Keratinocyte (primary cell): ENCODE measurements around the gene BOC. TPM values are rescaled to one million over a fixed set of nuclear protein-coding genes. Genes with fewer than 3 reads are reported as not detected.

Source experiments
- DNase-seq: peaks from one replicate; pipeline ENCODE4 v3.0.0-alpha.2; 2011; ENCODE audit warnings: low read depth, missing footprints, low spot score
- FAIRE-seq: peaks from 2 replicates; lab custom pipeline; 2011; peaks lifted over from hg19 to GRCh38; lab: Jason Lieb, UNC
- H2AFZ ChIP-seq: 2 replicates; pipeline ENCODE4 v1.6.0; 2012; ENCODE audit warnings: low read length, control low read depth, inconsistent platforms; ENCODE audit not compliant: control insufficient read depth
- H3K27ac ChIP-seq: 2 replicates; pipeline ENCODE4 v1.5.1; 2011; ENCODE audit warnings: low read length; ENCODE audit not compliant: control insufficient read depth, insufficient read depth
- H3K27me3 ChIP-seq: 3 replicates; pipeline ENCODE4 v1.6.0; 2011; ENCODE audit warnings: low read length; ENCODE audit not compliant: control insufficient read depth, insufficient read depth; ENCODE audit errors: extremely low read depth
- H3K36me3 ChIP-seq, 2 experiments: 2 replicates in 1 of 2; 3 replicates in 1 of 2; pipeline ENCODE4 v1.5.1; 2011; ENCODE audit warnings: low read length in 2 of 2, mild to moderate bottlenecking in 1 of 2; ENCODE audit not compliant: control insufficient read depth in 2 of 2, insufficient read depth in 2 of 2; ENCODE audit errors: extremely low read depth in 1 of 2
- H3K4me1 ChIP-seq: 3 replicates; pipeline ENCODE4 v1.5.1; 2011; ENCODE audit warnings: low read length; ENCODE audit not compliant: control insufficient read depth, insufficient read depth; ENCODE audit errors: extremely low read depth
- H3K4me2 ChIP-seq: 3 replicates; pipeline ENCODE4 v1.6.0; 2011; ENCODE audit warnings: low read depth, low read length; ENCODE audit not compliant: control insufficient read depth, insufficient read depth; ENCODE audit errors: extremely low read depth
- H3K4me3 ChIP-seq, 3 experiments: fragments of 200-600 bp in 1 of 3; sonication (generic) in 1 of 3; 2 replicates in 2 of 3; 3 replicates in 1 of 3; pipeline ENCODE4 v1.5.1; 2011 to 2016; ENCODE audit warnings: low read length in 3 of 3, mild to moderate bottlenecking in 3 of 3, control low read depth in 2 of 3, inconsistent platforms in 1 of 3, low read depth in 1 of 3, mixed read lengths in 1 of 3, mixed run types in 1 of 3, moderate library complexity in 1 of 3; ENCODE audit not compliant: control insufficient read depth in 2 of 3, insufficient read depth in 2 of 3; ENCODE audit errors: extremely low read depth in 1 of 3
- H3K79me2 ChIP-seq: 2 replicates; pipeline ENCODE4 v1.6.0; 2012; ENCODE audit warnings: low read length; ENCODE audit not compliant: control insufficient read depth, insufficient read depth
- H3K9ac ChIP-seq: 3 replicates; pipeline ENCODE4 v1.6.0; 2011; ENCODE audit warnings: low read length; ENCODE audit not compliant: control insufficient read depth, insufficient read depth; ENCODE audit errors: extremely low read depth
- H3K9me1 ChIP-seq: 3 replicates; pipeline ENCODE4 v1.6.0; 2011; ENCODE audit warnings: low read length; ENCODE audit not compliant: control insufficient read depth, insufficient read depth; ENCODE audit errors: extremely low read depth
- H3K9me3 ChIP-seq: 2 replicates; pipeline ENCODE4 v1.5.1; 2012; ENCODE audit warnings: low read depth, low read length; ENCODE audit not compliant: control insufficient read depth
- H4K20me1 ChIP-seq: 3 replicates; pipeline ENCODE4 v1.6.0; 2011; ENCODE audit warnings: low read length; ENCODE audit not compliant: control insufficient read depth, insufficient read depth; ENCODE audit errors: extremely low read depth
- CTCF ChIP-seq, 3 experiments: IDR thresholded peaks in 1 of 3; conservative IDR thresholded peaks in 1 of 3; optimal IDR thresholded peaks in 1 of 3; 2 replicates in 2 of 3; 3 replicates in 1 of 3; pipeline versions ENCODE3 to v1.5.1; 2011; ENCODE audit warnings: low read length in 3 of 3, mild to moderate bottlenecking in 3 of 3, moderate library complexity in 2 of 3, control low read depth in 1 of 3, inconsistent platforms in 1 of 3; ENCODE audit not compliant: insufficient read depth in 2 of 3; ENCODE audit errors: extremely low read depth in 1 of 3
- EZH2 ChIP-seq: IDR thresholded peaks from one replicate; pipeline ENCODE4 v1.6.1; 2012; ENCODE audit warnings: inconsistent platforms, mild to moderate bottlenecking, low read length, moderate library complexity
- dilution Hi-C: fragments of 300-500 bp; cut with MboI; formaldehyde crosslinking; loops from one replicate; pipeline ENCODE4 v1.7.0; 2020; ENCODE audit warnings: low sequenced_read_pairs; ENCODE audit not compliant: extremely low pct_ligation_motif_present
- polyA plus RNA-seq, 5 experiments: library from polyadenylated mRNA; depleted of rRNA in 3 of 5; stranded (reverse) in 3 of 5; stranded (forward) in 1 of 5; unstranded in 1 of 5; fragments of >200 nt; gene quantifications; 1 replicate in 1 of 5; 2 replicates in 3 of 5; 3 replicates in 1 of 5; pipeline versions ENCODE4 v1.2.1 to v1.2.3, GENCODE V29; 2011 to 2012; ENCODE audit warnings: missing spikeins in 2 of 5, low read depth in 1 of 5, low replicate concordance in 1 of 5

BOC gene
- polyA plus RNA-seq, 1 donor (not counting 4 experiments of a cell fraction or from before 2014, with no cell fraction given): 11.2 TPM

- Histone ChIP-seq H3K4me2 (no peak overlapping the region), H3K4me3 (no peak overlapping the region), H3K4me1 (peaks cover 15% of the 10 kb centered on the region), H3K79me2 (no peaks in the 10 kb centered on the region), H3K27ac (no peak overlapping the region), H3K9me1 (no peaks in the 10 kb centered on the region), H2AFZ (no peak overlapping the region), H4K20me1 (no peaks in the 10 kb centered on the region), H3K9me3 (no peaks in the 10 kb centered on the region), H3K27me3 (no peaks in the 10 kb centered on the region), H3K9ac (no peak overlapping the region), H3K36me3 (no peaks in the 10 kb centered on the region)
- DNase-seq (no peak), FAIRE-seq (no peak)
- dilution Hi-C loops: no loop called here
- TF ChIP-seq CTCF (optimal IDR thresholded peaks at IDR 0.05 in 1 of 3, IDR thresholded peaks at IDR 0.05 in 1 of 3, conservative IDR thresholded peaks at IDR 0.05 in 1 of 3; ENCODE audit: extremely low read depth in 1 of 3, insufficient read depth in 2 of 3, low read length in 3 of 3): no peak
- TF ChIP-seq EZH2: no peak
These were observed 57.0 kb downstream of the BOC start for GRCh38 chr3:113268311-113268710.

- no peak overlapping the region for H3K4me3 ChIP-seq
- peaks cover 12% of the 10 kb centered on the region for H3K4me1 ChIP-seq
- no peak for TF ChIP-seq CTCF (optimal IDR thresholded peaks at IDR 0.05 in 1 of 3, IDR thresholded peaks at IDR 0.05 in 1 of 3, conservative IDR thresholded peaks at IDR 0.05 in 1 of 3; ENCODE audit: extremely low read depth in 1 of 3, insufficient read depth in 2 of 3, low read length in 3 of 3)
- TF ChIP-seq EZH2: no peak
- no peaks in the 10 kb centered on the region for H3K9me3 ChIP-seq
- H4K20me1 ChIP-seq: no peaks in the 10 kb centered on the region
- no peak overlapping the region for H3K27ac ChIP-seq
- H3K4me2 ChIP-seq: no peak overlapping the region
- H3K9me1 ChIP-seq: no peaks in the 10 kb centered on the region
- H3K36me3 ChIP-seq: peaks cover 0 to 1% of the 10 kb centered on the region in 2 experiments
- no peaks in the 10 kb centered on the region for H3K27me3 ChIP-seq
- H2AFZ ChIP-seq: no peak overlapping the region
- H3K9ac ChIP-seq: no peak overlapping the region
- dilution Hi-C loops: no loop called here
- DNase-seq (no peak), FAIRE-seq (no peak)
- no peaks in the 10 kb centered on the region for H3K79me2 ChIP-seq
These were observed 57.6 kb downstream of the BOC start for GRCh38 chr3:113268942-113269341.
